Liver (tissue), 9 donors: ENCODE data around the gene TMEM44. TPM values are rescaled to one million over a fixed set of nuclear protein-coding genes. Genes with fewer than 3 reads are reported as not detected.

Source experiments
- DNase-seq: peaks from one replicate; pipeline ENCODE4 v3.0.0-alpha.2; 2017; ENCODE audit warnings: low spot score
- H3K27ac ChIP-seq, 2 donors: one replicate each; pipeline ENCODE4 v1.7.0; 2013; ENCODE audit warnings: inconsistent platforms in 2 of 2, low read length in 2 of 2, control low read depth in 1 of 2, low read depth in 1 of 2, mild to moderate bottlenecking in 1 of 2
- H3K27me3 ChIP-seq, 4 donors: one replicate each; pipeline versions ENCODE4 v1.6.1 to v1.7.0; 2013; ENCODE audit warnings: low read length in 3 of 4, inconsistent platforms in 1 of 4, mild to moderate bottlenecking in 1 of 4, moderate library complexity in 1 of 4; ENCODE audit not compliant: control insufficient read depth in 4 of 4, insufficient read depth in 4 of 4
- H3K36me3 ChIP-seq, 4 donors: one replicate each; pipeline versions ENCODE4 v1.6.1 to v1.7.0; 2013; ENCODE audit warnings: low read length in 3 of 4, mild to moderate bottlenecking in 3 of 4, low read depth in 1 of 4, moderate library complexity in 1 of 4; ENCODE audit not compliant: control insufficient read depth in 4 of 4, insufficient read depth in 3 of 4
- H3K4me1 ChIP-seq, 4 donors: one replicate each; pipeline versions ENCODE4 v1.6.1 to v1.7.0; 2013; ENCODE audit warnings: low read length in 3 of 4, mild to moderate bottlenecking in 3 of 4, moderate library complexity in 1 of 4; ENCODE audit not compliant: control insufficient read depth in 4 of 4, insufficient read depth in 4 of 4
- H3K4me3 ChIP-seq, 3 donors: one replicate each; pipeline versions ENCODE4 v1.6.1 to v1.7.0; 2013; ENCODE audit warnings: low read length in 3 of 3, control low read depth in 1 of 3, low read depth in 1 of 3, mild to moderate bottlenecking in 1 of 3
- H3K9ac ChIP-seq, 2 donors: one replicate each; pipeline ENCODE4 v1.7.0; 2013; ENCODE audit warnings: low read length in 2 of 2, mild to moderate bottlenecking in 2 of 2, moderate library complexity in 2 of 2, control low read depth in 1 of 2, low read depth in 1 of 2
- H3K9me3 ChIP-seq, 4 donors: one replicate each; pipeline versions ENCODE4 v1.6.1 to v1.7.0; 2013; ENCODE audit warnings: low read length in 3 of 4; ENCODE audit not compliant: control insufficient read depth in 4 of 4
- ATF3 ChIP-seq: IDR thresholded peaks from 2 replicates; pipeline ENCODE4 v1.6.1; 2016; ENCODE audit warnings: antibody characterized with exemption
- EGR1 ChIP-seq, 2 donors: IDR thresholded peaks; 2 replicates each; pipeline ENCODE4 v1.6.1; 2016 to 2018; ENCODE audit warnings: antibody characterized with exemption in 2 of 2, low read depth in 2 of 2
- FOXA1 ChIP-seq: IDR thresholded peaks from 2 replicates; pipeline ENCODE4 v1.6.1; 2016; ENCODE audit warnings: antibody characterized with exemption
- FOXA2 ChIP-seq: IDR thresholded peaks from 2 replicates; pipeline ENCODE4 v1.6.1; 2016; ENCODE audit warnings: antibody characterized with exemption
- HNF4A ChIP-seq, 2 donors: conservative IDR thresholded peaks; 2 replicates each; pipeline ENCODE4 v1.6.1; 2016; ENCODE audit warnings: antibody characterized with exemption in 2 of 2, mild to moderate bottlenecking in 2 of 2
- HNF4G ChIP-seq: IDR thresholded peaks from 2 replicates; pipeline ENCODE4 v1.6.1; 2016; ENCODE audit warnings: antibody characterized with exemption
- JUND ChIP-seq, 2 donors: IDR thresholded peaks; 2 replicates each; pipeline ENCODE4 v1.6.1; 2016; ENCODE audit warnings: antibody characterized with exemption in 2 of 2
- MAX ChIP-seq: IDR thresholded peaks from 2 replicates; pipeline ENCODE4 v1.6.1; 2016; ENCODE audit warnings: antibody characterized with exemption
- REST ChIP-seq: IDR thresholded peaks from 2 replicates; pipeline ENCODE4 v1.6.1; 2016; ENCODE audit warnings: antibody characterized with exemption, mild to moderate bottlenecking
- RXRA ChIP-seq, 2 donors: IDR thresholded peaks; 2 replicates each; pipeline ENCODE4 v1.6.1; 2017 to 2018; ENCODE audit warnings: antibody characterized with exemption in 2 of 2, mild to moderate bottlenecking in 1 of 2
- SP1 ChIP-seq: IDR thresholded peaks from 2 replicates; pipeline ENCODE4 v1.6.1; 2018; ENCODE audit warnings: antibody characterized with exemption, mild to moderate bottlenecking
- TAF1 ChIP-seq: conservative IDR thresholded peaks from 2 replicates; pipeline ENCODE4 v1.6.1; 2016; ENCODE audit warnings: antibody characterized with exemption, mild to moderate bottlenecking
- ZBTB33 ChIP-seq: IDR thresholded peaks from 2 replicates; pipeline ENCODE4 v1.6.1; 2016; ENCODE audit warnings: antibody characterized with exemption
- WGBS: extraction: QIAGEN DNeasy Blood & Tissue Kit; methylation state at CpG from one replicate; pipeline ENCODE4 v1.1.7; 2013; 5-methylcytosine and 5-hydroxymethylcytosine counted together
- polyA plus RNA-seq, 2 donors: library from polyadenylated mRNA; stranded (reverse) in 1 of 2; unstranded in 1 of 2; fragments of 200-250 nt in 1 of 2; fragments of >200 nt in 1 of 2; fragmentation: Nextera tagmentation in 1 of 2; extraction: Ambion mirVana in 1 of 2; gene quantifications; one replicate each; pipeline versions ENCODE4 v1.2.1 to v1.2.3, GENCODE V29; 2013 to 2015
- total RNA-seq, 2 donors: library from RNA; depleted of rRNA; stranded (reverse); fragments of >200 nt; gene quantifications; one replicate each; pipeline ENCODE4 v1.2.3, GENCODE V29; 2014
- donor health status: healthy.
- donor health status: healthy.
- donor health status: healthy.
- donor health status: healthy.
- donor health status: healthy.

The TMEM44 gene
- total and polyA plus RNA-seq, 4 donors, result 1.8 to 5.0 (median 3.2) TPM

- Histone ChIP-seq H3K27ac (no peak overlapping the region), H3K4me1 (peaks cover 0 to 8% (median 5%) of the 10 kb centered on the region in 4 donors), H3K9me3 (no peaks in the 10 kb centered on the region), H3K27me3 (no peaks in the 10 kb centered on the region), H3K36me3 (no peaks in the 10 kb centered on the region), H3K4me3 (no peak overlapping the region), H3K9ac (no peak overlapping the region)
- DNase-seq, result no peak
- TF ChIP-seq ATF3, result no peak
- no peak for TF ChIP-seq FOXA1
- no peak for TF ChIP-seq EGR1 (IDR thresholded peaks at IDR 0.05; ENCODE audit: low read depth in 2 of 2)
- TF ChIP-seq HNF4G, result no peak
- TF ChIP-seq REST, result no peak
- TF ChIP-seq FOXA2, result no peak
- no peak for TF ChIP-seq RXRA (IDR thresholded peaks at IDR 0.05)
- TF ChIP-seq TAF1, result no peak
- TF ChIP-seq HNF4A (conservative IDR thresholded peaks at IDR 0.05), result no peak
- no peak for TF ChIP-seq MAX
- 97% methylated on average over 9 of the region's 9 CpGs for WGBS
Observed at GRCh38 chr3:194619741-194620140, 13.5 kb downstream of the TMEM44 start.

GRCh38 chr3:194618858-194619608 lies 14.2 kb downstream of the TMEM44 start:
- TF ChIP-seq MAX, result no peak
- no peak for TF ChIP-seq ZBTB33
- no peak for TF ChIP-seq SP1
- TF ChIP-seq JUND (IDR thresholded peaks at IDR 0.05), result no peak
- no peak for TF ChIP-seq TAF1
- Histone ChIP-seq H3K9ac (no peak overlapping the region), H3K9me3 (no peaks in the 10 kb centered on the region), H3K27ac (no peak overlapping the region), H3K4me3 (no peak overlapping the region), H3K36me3 (no peaks in the 10 kb centered on the region), H3K27me3 (no peaks in the 10 kb centered on the region), H3K4me1 (peaks cover 0 to 8% (median 5%) of the 10 kb centered on the region in 4 donors)
- DNase-seq, result no peak
- 88% methylated on average over 23 of the region's 23 CpGs for WGBS
